ENCODE data around the gene TRIM46.

The TRIM46 gene

DNA sequence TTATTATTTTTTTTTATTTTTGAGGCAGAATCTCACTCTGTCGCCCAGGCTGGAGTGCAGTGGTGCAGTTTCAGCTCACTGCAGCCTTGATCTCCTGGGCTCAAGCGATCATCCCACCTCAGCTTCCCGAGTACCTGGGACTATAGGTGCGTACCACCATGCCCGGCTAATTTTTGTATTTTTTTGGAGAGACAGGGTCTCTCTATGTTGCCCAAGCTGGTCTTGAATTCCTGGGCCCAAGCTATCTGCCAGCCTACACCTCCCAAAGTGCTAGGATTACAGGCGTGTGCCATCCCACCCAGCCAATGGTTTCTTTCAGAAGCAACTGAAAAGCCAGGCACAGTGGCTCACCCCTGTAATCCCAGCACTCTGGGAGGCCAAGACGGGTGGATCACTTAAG, 2.8 kb upstream of the TRIM46 start:
- Histone ChIP-seq H3K27ac (ENCODE audit: low read depth, low read length) (no peak overlapping the region), H3K9ac (ENCODE audit: low read length) (no peak overlapping the region), H3K9me2 (replicated peaks; ENCODE audit: insufficient read depth, low read length) (no peaks in the 10 kb centered on the region), H3K4me3 (ENCODE audit: insufficient read depth, low read length, poor library complexity, severe bottlenecking) (no peak overlapping the region), H4K20me1 (ENCODE audit: low read depth, low read length) (no peaks in the 10 kb centered on the region), H3F3A (ENCODE audit: insufficient read depth) (no peaks in the 10 kb centered on the region; the same call in none of the 2 replicates), H3K36me3 (ENCODE audit: low read length) (no peaks in the 10 kb centered on the region), H2AFZ (ENCODE audit: low read depth, low read length, severe bottlenecking) (no peak overlapping the region), H3K79me2 (ENCODE audit: insufficient read depth, low read length) (peaks cover 14% of the 10 kb centered on the region), H3K4me2 (ENCODE audit: low read depth, low read length, poor library complexity, severe bottlenecking) (no peak overlapping the region), H3K9me3 (ENCODE audit: insufficient read depth, low read length) (no peaks in the 10 kb centered on the region), H3K27me3 (ENCODE audit: low read length) (no peaks in the 10 kb centered on the region)
- TF ChIP-seq, protein P1, sequence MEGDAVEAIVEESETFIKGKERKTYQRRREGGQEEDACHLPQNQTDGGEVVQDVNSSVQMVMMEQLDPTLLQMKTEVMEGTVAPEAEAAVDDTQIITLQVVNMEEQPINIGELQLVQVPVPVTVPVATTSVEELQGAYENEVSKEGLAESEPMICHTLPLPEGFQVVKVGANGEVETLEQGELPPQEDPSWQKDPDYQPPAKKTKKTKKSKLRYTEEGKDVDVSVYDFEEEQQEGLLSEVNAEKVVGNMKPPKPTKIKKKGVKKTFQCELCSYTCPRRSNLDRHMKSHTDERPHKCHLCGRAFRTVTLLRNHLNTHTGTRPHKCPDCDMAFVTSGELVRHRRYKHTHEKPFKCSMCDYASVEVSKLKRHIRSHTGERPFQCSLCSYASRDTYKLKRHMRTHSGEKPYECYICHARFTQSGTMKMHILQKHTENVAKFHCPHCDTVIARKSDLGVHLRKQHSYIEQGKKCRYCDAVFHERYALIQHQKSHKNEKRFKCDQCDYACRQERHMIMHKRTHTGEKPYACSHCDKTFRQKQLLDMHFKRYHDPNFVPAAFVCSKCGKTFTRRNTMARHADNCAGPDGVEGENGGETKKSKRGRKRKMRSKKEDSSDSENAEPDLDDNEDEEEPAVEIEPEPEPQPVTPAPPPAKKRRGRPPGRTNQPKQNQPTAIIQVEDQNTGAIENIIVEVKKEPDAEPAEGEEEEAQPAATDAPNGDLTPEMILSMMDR (IDR thresholded peaks at IDR 0.05; ENCODE audit: insufficient read depth, low read length, poor library complexity, severe bottlenecking) = no peak
- no peak for TF ChIP-seq EZH2phosphoT487 (conservative IDR thresholded peaks at IDR 0.05; ENCODE audit: low read length)

- H3K27ac ChIP-seq (ENCODE audit: low read depth, low read length) = peak overlapping the region; percentile 76
- H3K4me2 ChIP-seq (ENCODE audit: low read depth, low read length, poor library complexity, severe bottlenecking) = peak overlapping the region; percentile 73
- H3K9me2 ChIP-seq (replicated peaks; ENCODE audit: insufficient read depth, low read length) = no peaks in the 10 kb centered on the region
- peaks cover 14% of the 10 kb centered on the region for H3K79me2 ChIP-seq (ENCODE audit: insufficient read depth, low read length)
- H3K36me3 ChIP-seq (ENCODE audit: low read length) = no peaks in the 10 kb centered on the region
- no peaks in the 10 kb centered on the region for H3K27me3 ChIP-seq (ENCODE audit: low read length)
- peaks cover 7% of the 10 kb centered on the region for H3F3A ChIP-seq (ENCODE audit: insufficient read depth)
- peak overlapping the region; percentile 95 for H3K4me3 ChIP-seq (ENCODE audit: insufficient read depth, low read length, poor library complexity, severe bottlenecking)
- peak overlapping the region; percentile 82 for H2AFZ ChIP-seq (ENCODE audit: low read depth, low read length, severe bottlenecking)
- no peaks in the 10 kb centered on the region for H3K9me3 ChIP-seq (ENCODE audit: insufficient read depth, low read length)
- H4K20me1 ChIP-seq (ENCODE audit: low read depth, low read length) = no peaks in the 10 kb centered on the region
- TF ChIP-seq, protein P1 (IDR thresholded peaks at IDR 0.05; ENCODE audit: insufficient read depth, low read length, poor library complexity, severe bottlenecking) = no peak
- H3K9ac ChIP-seq (ENCODE audit: low read length) = peak overlapping the region; percentile 98
These were observed 1.6 kb upstream of the TRIM46 start for GRCh38 chr1:155171836-155172731.

GRCh38 chr1:155172732-155173477, 744 bp upstream of the TRIM46 start, which contains the start of gene KRTCAP2:
TSS of gene KRTCAP2 (minus strand) at chr1:155173304. CDS start at chr1:155173224, 80 bp downstream.
- peaks cover 7% of the 10 kb centered on the region for H3F3A ChIP-seq (ENCODE audit: insufficient read depth)
- no peaks in the 10 kb centered on the region for H3K27me3 ChIP-seq (ENCODE audit: low read length)
- peak within 1 kb of the TSS; percentile 73 for H3K4me2 ChIP-seq (ENCODE audit: low read depth, low read length, poor library complexity, severe bottlenecking)
- H3K79me2 ChIP-seq (ENCODE audit: insufficient read depth, low read length) = peaks cover 14% of the 10 kb centered on the region
- H3K4me3 ChIP-seq (ENCODE audit: insufficient read depth, low read length, poor library complexity, severe bottlenecking) = peak within 1 kb of the TSS; percentile 95
- no peaks in the 10 kb centered on the region for H4K20me1 ChIP-seq (ENCODE audit: low read depth, low read length)
- peak within 1 kb of the TSS; percentile 98 for H3K9ac ChIP-seq (ENCODE audit: low read length)
- no peaks in the 10 kb centered on the region for H3K36me3 ChIP-seq (ENCODE audit: low read length)
- H3K9me2 ChIP-seq (replicated peaks; ENCODE audit: insufficient read depth, low read length) = no peaks in the 10 kb centered on the region
- H3K27ac ChIP-seq (ENCODE audit: low read depth, low read length) = peak within 1 kb of the TSS; percentile 76
- H3K9me3 ChIP-seq (ENCODE audit: insufficient read depth, low read length) = no peaks in the 10 kb centered on the region
- TF ChIP-seq EZH2phosphoT487 (conservative IDR thresholded peaks at IDR 0.05; ENCODE audit: low read length) = no peak
- TF ChIP-seq, protein P1 (IDR thresholded peaks at IDR 0.05; ENCODE audit: insufficient read depth, low read length, poor library complexity, severe bottlenecking) = peak; percentile 90
- peak within 1 kb of the TSS; percentile 82 for H2AFZ ChIP-seq (ENCODE audit: low read depth, low read length, severe bottlenecking)
